Panc1 (cell line): ENCODE measurements around the gene EXOSC3. TPM values are rescaled to one million over a fixed set of nuclear protein-coding genes. Genes with fewer than 3 reads are reported as not detected.
A peak's percentile ranks its signal among the peaks of the same experiment; 100 is the strongest.

Experiments used
- ATAC-seq: fragments of 200-7000 bp; cut with Tn5 transposase; 2 replicates; pipeline ENCODE4 v1.9.1; 2020; ENCODE audit warnings: mild to moderate bottlenecking, moderate library complexity
- Bru-seq: library from RNA; stranded (reverse); fragments of 400-500 nt; gene quantifications from one replicate; lab custom pipeline; 2021; lab: Mats Ljungman, UMichigan
- BruChase-seq, 2 experiments: library from RNA; stranded (reverse); fragments of 400-500 nt; gene quantifications; one replicate each; lab custom pipeline; 2021; lab: Mats Ljungman, UMichigan
- BruUV-seq: library from RNA; stranded (reverse); fragments of 400-500 nt; replicated peaks from 2 replicates; lab custom pipeline; 2021; lab: Mats Ljungman, UMichigan
- CTCF ChIA-PET: fragments of 300-600 bp; sonication (Branson Sonifier 250); formaldehyde crosslinking; loops from one replicate; lab custom pipeline; 2022; ENCODE audit warnings: antibody characterized with exemption; lab: Charles Lee
- POLR2A ChIA-PET: fragments of 300-600 bp; sonication (Branson Sonifier 250); formaldehyde crosslinking; loops from one replicate; lab custom pipeline; 2022; ENCODE audit warnings: antibody characterized with exemption; lab: Charles Lee
- DNase-seq: peaks from one replicate; pipeline ENCODE4 v3.0.0-alpha.2; 2010; ENCODE audit warnings: low read depth, low spot score
- H3K27ac ChIP-seq: 2 replicates; pipeline ENCODE4 v1.5.1; 2011; ENCODE audit warnings: mild to moderate bottlenecking, low read length, inconsistent platforms
- H3K27me3 ChIP-seq: fragments of 200-500 bp; sonication (Bioruptor generic); 2 replicates; pipeline ENCODE4 v1.6.0; 2014; ENCODE audit warnings: low read length, inconsistent platforms; ENCODE audit not compliant: control insufficient read depth, insufficient read depth
- H3K36me3 ChIP-seq: fragments of 200-500 bp; sonication (Bioruptor generic); 2 replicates; pipeline ENCODE4 v1.5.1; 2014; ENCODE audit warnings: inconsistent platforms, mild to moderate bottlenecking, low read length, moderate library complexity; ENCODE audit not compliant: control insufficient read depth, insufficient read depth
- H3K4me1 ChIP-seq: 2 replicates; pipeline ENCODE4 v1.5.1; 2011; ENCODE audit warnings: inconsistent platforms, mild to moderate bottlenecking, low read length, moderate library complexity; ENCODE audit not compliant: control insufficient read depth, insufficient read depth
- H3K4me3 ChIP-seq, 2 experiments: 2 replicates each; pipeline ENCODE4 v1.5.1; 2011 to 2012; ENCODE audit warnings: low read depth in 2 of 2, low read length in 2 of 2, mild to moderate bottlenecking in 2 of 2, inconsistent platforms in 1 of 2, moderate library complexity in 1 of 2
- H3K9me3 ChIP-seq: fragments of 200-500 bp; sonication (Bioruptor generic); 2 replicates; pipeline ENCODE4 v1.5.1; 2014; ENCODE audit warnings: low read depth, mild to moderate bottlenecking, inconsistent platforms, low read length, moderate library complexity; ENCODE audit not compliant: control insufficient read depth, insufficient read depth
- CTCF ChIP-seq: fragments of 450-650 bp; IDR thresholded peaks from 2 replicates; pipeline ENCODE4 v1.5.1; 2017; ENCODE audit warnings: mild to moderate bottlenecking
- POLR2AphosphoS5 ChIP-seq: IDR thresholded peaks from 2 replicates; pipeline ENCODE4 v1.6.1; 2012; ENCODE audit warnings: mild to moderate bottlenecking, low read depth, low read length, moderate library complexity
- REST ChIP-seq, 2 experiments: IDR thresholded peaks; 2 replicates each; pipeline ENCODE4 v1.6.1; 2011 to 2012; ENCODE audit warnings: low read depth in 2 of 2, control low read depth in 1 of 2, low read length in 1 of 2, mild to moderate bottlenecking in 1 of 2, moderate library complexity in 1 of 2; ENCODE audit not compliant: insufficient read depth in 1 of 2
- SIN3A ChIP-seq: IDR thresholded peaks from 2 replicates; pipeline ENCODE4 v1.6.1; 2012; ENCODE audit warnings: low read depth, mild to moderate bottlenecking, low read length, moderate library complexity, borderline replicate concordance; ENCODE audit not compliant: insufficient read depth
- TCF7L2 ChIP-seq: IDR thresholded peaks from 2 replicates; pipeline ENCODE4 v1.6.1; 2011; ENCODE audit warnings: mild to moderate bottlenecking, low read depth, low read length, inconsistent platforms
- in situ Hi-C: cut with HindIII; loops from 2 replicates; pipeline ENCODE4 v1.10.0; 2016; ENCODE audit warnings: low sequenced_read_pairs, low pct_unique_long_range_greater_than_20kb
- intact Hi-C: fragments of 100-400 bp; cut with micrococcal nuclease; formaldehyde crosslinking; loops from one replicate; pipeline ENCODE4 v1.10.0; 2022; ENCODE audit not compliant: unreplicated experiment
- long read RNA-seq: library from polyadenylated mRNA; unstranded; transcript quantifications from one replicate; pipeline ENCODE4 v2.0.0, GENCODE V29; 2021; ENCODE audit not compliant: unreplicated experiment
- polyA plus RNA-seq: library from polyadenylated mRNA; unstranded; fragments of >200 nt; gene quantifications from one replicate; pipeline ENCODE4 v1.2.1, GENCODE V29; 2012; ENCODE audit warnings: missing spikeins; ENCODE audit not compliant: insufficient read length
- total RNA-seq: library from RNA; stranded (reverse); gene quantifications from one replicate; pipeline ENCODE4 v1.2.1, GENCODE V29; 2021; ENCODE audit not compliant: unreplicated experiment

The EXOSC3 gene
- total RNA-seq (45.3 TPM), Bru-seq, nascent RNA (percentile 94 among the genes with signal in this experiment), BruChase-seq, experiment 1, labeled RNA remaining after a 2-hour chase (percentile 97 among the genes with signal in this experiment), BruChase-seq, experiment 2, labeled RNA remaining after a 6-hour chase (percentile 96 among the genes with signal in this experiment)
- polyA plus RNA-seq = 36.5 TPM
- long read RNA-seq, transcript EXOSC3-201 (4 exons, 1,806 nt) = major isoform, 23 of 38 reads
- long read RNA-seq, transcript EXOSC3-202 (3 exons, 768 nt) = minor isoform, 8 of 38 reads
- long read RNA-seq, partial matches to known transcripts = 1 of 38 reads
- long read RNA-seq, other reads (novel, unspliced or antisense) = 3 of 38 reads

GRCh38 chr9:37784616-37785483 is at the start of gene EXOSC3:
TSS of gene EXOSC3 (minus strand) at chr9:37785064. CDS start at chr9:37785044, 20 bp downstream.
- H3K27me3 ChIP-seq = no peaks in the 10 kb centered on the region
- DNase-seq = no peak
- peak within 1 kb of the TSS; percentile 70 to 93 for H3K4me3 ChIP-seq
- no TSS peak for BruUV-seq
- ChIA-PET POLR2A (no interaction called here), CTCF (interaction anchor here (0.6 kb wide), 2 partner anchors 12 to 200 kb away, joined by 3 read pairs; no protein-coding TSS in a partner anchor)
- peak; percentile 98 for ATAC-seq
- TF ChIP-seq POLR2AphosphoS5 = peak; percentile 85
- TF ChIP-seq SIN3A = peak; percentile 45; the same call in 1 of the 2 replicates
- TF ChIP-seq REST (IDR thresholded peaks at IDR 0.05; ENCODE audit: insufficient read depth in 1 of 2, low read depth in 2 of 2, low read length in 1 of 2) = peak; percentile 86 to 90
- no peak for TF ChIP-seq CTCF
- no peak for TF ChIP-seq TCF7L2
- in situ Hi-C loops (no loop called here), intact Hi-C loops (no loop called here)
- peaks cover 11% of the 10 kb centered on the region for H3K4me1 ChIP-seq
- H3K36me3 ChIP-seq = peaks cover 26% of the 10 kb centered on the region
- no peaks in the 10 kb centered on the region for H3K9me3 ChIP-seq
- H3K27ac ChIP-seq = peak within 1 kb of the TSS; percentile 81

GRCh38 chr9:37827483-37828165 is 42.8 kb upstream of the EXOSC3 start:
- DNase-seq (no peak), ATAC-seq (no peak)
- intact Hi-C loops (no loop called here), in situ Hi-C loops (no loop called here)
- H3K27me3 ChIP-seq = no peaks in the 10 kb centered on the region
- no peaks in the 10 kb centered on the region for H3K4me1 ChIP-seq
- no peak overlapping the region for H3K4me3 ChIP-seq
- TF ChIP-seq SIN3A = no peak
- no peak for TF ChIP-seq REST (IDR thresholded peaks at IDR 0.05; ENCODE audit: insufficient read depth in 1 of 2, low read depth in 2 of 2, low read length in 1 of 2)
- TF ChIP-seq CTCF = no peak
- TF ChIP-seq POLR2AphosphoS5 = no peak
- no peak for TF ChIP-seq TCF7L2
- BruUV-seq = no TSS peak
- ChIA-PET CTCF (no interaction called here), POLR2A (interaction anchor here (0.5 kb wide), 1 partner anchor 9 kb away, joined by 3 read pairs; no protein-coding TSS in a partner anchor)
- no peaks in the 10 kb centered on the region; the same call in 1 of the 2 replicates for H3K36me3 ChIP-seq
- no peaks in the 10 kb centered on the region for H3K9me3 ChIP-seq
- no peak overlapping the region for H3K27ac ChIP-seq
